Large intestine (tissue), 3 donors: ENCODE measurements around the gene AP2A2. TPM values are rescaled to one million over a fixed set of nuclear protein-coding genes. Genes with fewer than 3 reads are reported as not detected.

ENCODE experiments used
- DNase-seq, 2 donors: peaks; one replicate each; pipeline versions ENCODE4 v3.0.0 to v3.0.0-alpha.2; 2013
- H3K27ac ChIP-seq: one replicate; pipeline ENCODE4 v1.5.1; 2013; ENCODE audit warnings: low read length
- H3K27me3 ChIP-seq: 2 replicates; pipeline ENCODE4 v1.6.1; 2013; ENCODE audit warnings: low read length; ENCODE audit not compliant: control insufficient read depth, insufficient read depth
- H3K36me3 ChIP-seq: 2 replicates; pipeline ENCODE4 v1.6.1; 2013; ENCODE audit warnings: low read length; ENCODE audit not compliant: control insufficient read depth, insufficient read depth
- H3K4me1 ChIP-seq: one replicate; pipeline ENCODE4 v1.6.1; 2013; ENCODE audit warnings: low read length; ENCODE audit not compliant: control insufficient read depth, insufficient read depth
- H3K4me3 ChIP-seq: one replicate; pipeline ENCODE4 v1.5.1; 2013; ENCODE audit warnings: low read length
- H3K9me3 ChIP-seq: one replicate; pipeline ENCODE4 v1.6.1; 2013; ENCODE audit warnings: mild to moderate bottlenecking, low read depth, low read length, moderate library complexity; ENCODE audit not compliant: control insufficient read depth
- WGBS: methylation state at CpG from one replicate; pipeline ENCODE4 v1.1.5; 2013; ENCODE audit warnings: low lambda C conversion rate; ENCODE audit not compliant: insufficient coverage; 5-methylcytosine and 5-hydroxymethylcytosine counted together
- polyA plus RNA-seq: library from polyadenylated mRNA; unstranded; fragments of 120-200 nt; gene quantifications from one replicate; pipeline ENCODE4 v1.2.1, GENCODE V29; 2013

AP2A2 gene
- polyA plus RNA-seq, 1 donor = 79.6 TPM

DNA sequence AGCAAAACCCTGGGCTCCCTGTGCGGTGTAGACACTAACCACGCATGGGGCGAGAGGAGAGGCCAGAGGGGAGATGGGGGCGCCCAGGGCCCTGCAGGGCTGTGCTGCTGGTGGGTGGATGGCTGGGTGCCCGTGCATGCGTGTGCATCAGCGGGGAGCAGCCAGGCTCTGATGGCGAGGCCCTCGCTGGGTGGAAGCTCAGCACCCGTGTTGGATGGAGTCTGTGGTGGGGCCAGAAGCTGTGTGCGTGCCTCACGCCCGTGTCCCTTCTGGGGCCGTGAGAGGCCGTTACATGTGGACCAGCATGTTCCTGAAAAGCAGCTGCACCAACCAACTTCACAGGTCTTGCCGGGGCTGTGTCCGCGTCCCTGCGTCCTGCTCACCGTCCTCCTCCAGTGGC lies 77.5 kb downstream of the AP2A2 start:
- Histone ChIP-seq H3K27me3 (no peaks in the 10 kb centered on the region), H3K27ac (no peak overlapping the region), H3K4me3 (no peak overlapping the region), H3K9me3 (no peaks in the 10 kb centered on the region), H3K4me1 (no peaks in the 10 kb centered on the region), H3K36me3 (peaks cover 75% of the 10 kb centered on the region)
- 45% methylated on average over 4 of the region's 20 CpGs for WGBS
- DNase-seq = no peak

DNA sequence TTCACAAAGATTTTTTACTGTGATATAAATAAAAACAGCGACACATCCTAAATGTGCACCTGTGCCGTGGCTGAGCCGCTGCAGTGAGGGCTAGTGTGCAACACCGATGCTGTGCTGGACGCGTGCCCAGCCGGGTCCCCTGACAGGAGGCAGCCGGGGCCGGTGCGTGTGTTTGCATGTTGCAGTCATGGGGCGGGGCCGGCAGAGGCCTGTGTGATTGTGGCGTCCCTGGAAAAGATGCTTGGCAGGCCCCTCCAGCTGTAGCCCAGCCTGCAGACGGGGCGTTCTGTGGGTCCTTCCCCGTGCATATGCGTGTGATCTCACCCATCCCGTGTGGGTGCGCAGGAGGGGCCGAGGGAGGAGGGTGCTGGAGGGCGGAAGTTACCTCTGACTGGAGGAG lies 80.3 kb downstream of the AP2A2 start:
- Histone ChIP-seq H3K27me3 (no peaks in the 10 kb centered on the region), H3K4me1 (no peaks in the 10 kb centered on the region), H3K36me3 (peaks cover 89% of the 10 kb centered on the region), H3K27ac (no peak overlapping the region), H3K4me3 (no peak overlapping the region), H3K9me3 (no peaks in the 10 kb centered on the region)
- peak in 1 of 2 donors; percentile 18 for DNase-seq
- WGBS = no CpG with 5 or more reads among the region's 21 CpGs

DNA sequence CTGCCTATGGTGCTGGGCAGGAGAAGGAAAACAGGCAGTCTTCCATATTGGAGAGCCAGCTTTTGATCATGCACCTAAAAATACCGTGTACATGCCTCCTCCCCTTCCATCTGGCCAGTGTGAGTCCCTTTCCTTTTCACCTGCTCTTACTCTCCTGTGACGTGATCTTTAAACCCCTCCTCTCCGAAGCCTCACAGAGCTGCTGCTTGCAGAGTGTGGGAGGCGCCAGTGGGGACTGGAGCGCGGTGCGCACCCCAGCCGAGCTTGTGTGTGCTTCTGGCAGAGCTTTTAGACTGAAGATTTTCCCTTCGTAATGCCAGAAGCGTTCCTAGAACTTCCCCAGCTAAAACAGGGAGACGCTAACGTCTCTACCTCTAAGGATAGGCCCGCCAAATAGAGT lies 81.1 kb downstream of the AP2A2 start:
- no peak for DNase-seq
- no peak overlapping the region for H3K4me3 ChIP-seq
- peaks cover 89% of the 10 kb centered on the region for H3K36me3 ChIP-seq
- no peaks in the 10 kb centered on the region for H3K4me1 ChIP-seq
- H3K27me3 ChIP-seq = no peaks in the 10 kb centered on the region
- H3K9me3 ChIP-seq = no peaks in the 10 kb centered on the region
- H3K27ac ChIP-seq = no peak overlapping the region
- no CpG with 5 or more reads among the region's 13 CpGs for WGBS

DNA sequence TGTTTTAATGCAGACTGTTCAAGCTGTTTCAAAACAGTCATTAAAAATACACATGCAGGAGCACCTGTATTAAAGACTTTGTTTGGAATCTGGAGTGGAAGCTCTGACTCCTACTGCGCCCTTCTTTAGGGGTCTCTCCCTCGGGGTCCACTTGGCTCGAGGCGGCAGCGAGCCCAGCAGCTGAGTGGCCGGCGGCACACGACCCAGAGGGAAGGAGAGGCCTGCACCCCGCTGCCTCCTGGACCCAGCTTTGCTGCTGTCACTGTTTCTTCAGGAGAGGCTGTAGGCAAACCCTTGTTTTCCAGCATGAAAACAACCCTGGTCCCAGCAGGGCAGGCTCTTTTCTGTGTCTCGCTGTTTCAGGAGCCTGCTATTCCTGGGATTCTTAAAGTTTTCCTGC lies 81.6 kb downstream of the AP2A2 start:
- Histone ChIP-seq H3K4me3 (no peak overlapping the region), H3K27me3 (no peaks in the 10 kb centered on the region), H3K4me1 (no peaks in the 10 kb centered on the region), H3K9me3 (no peaks in the 10 kb centered on the region), H3K27ac (no peak overlapping the region), H3K36me3 (peaks cover 89% of the 10 kb centered on the region)
- no peak for DNase-seq
- no CpG with 5 or more reads among the region's 10 CpGs for WGBS

DNA sequence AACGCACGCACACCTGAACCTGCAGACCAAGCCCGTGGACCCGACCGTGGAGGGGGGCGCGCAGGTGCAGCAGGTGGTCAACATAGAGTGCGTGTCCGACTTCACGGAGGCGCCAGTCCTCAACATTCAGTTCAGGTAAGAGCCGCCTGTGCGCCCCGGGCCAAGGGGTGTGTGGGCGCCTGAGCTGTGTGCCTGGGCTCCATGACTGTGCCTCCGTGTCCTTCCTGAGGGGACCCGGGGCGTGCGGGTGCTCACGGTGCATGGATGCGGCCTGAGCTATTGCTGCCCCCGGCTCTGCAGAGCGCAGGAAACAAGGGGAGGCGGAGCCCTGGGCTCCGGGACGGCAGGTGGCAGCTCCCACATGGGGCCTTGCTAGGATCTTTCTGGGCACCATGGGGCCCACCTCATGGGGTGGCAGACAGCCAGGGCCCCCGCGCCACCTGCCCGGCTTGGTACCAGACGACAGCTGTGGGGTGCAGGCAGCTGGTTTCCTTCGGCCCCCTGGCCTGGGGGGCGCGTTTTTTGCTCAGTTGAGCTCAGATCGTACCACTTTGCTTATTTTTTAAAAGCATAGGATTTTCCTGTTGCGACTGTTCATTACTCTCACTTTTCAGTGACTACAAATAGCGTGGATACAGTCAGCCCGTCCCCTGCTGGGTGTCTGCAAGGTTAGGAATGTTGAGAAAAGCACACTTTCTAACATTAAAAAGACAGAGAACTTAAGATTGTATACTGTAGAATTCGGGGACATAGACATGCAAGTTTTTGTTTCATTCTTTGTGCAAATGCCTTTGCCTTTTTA lies 82.5 kb downstream of the AP2A2 start:
- H3K4me1 ChIP-seq = no peaks in the 10 kb centered on the region
- H3K9me3 ChIP-seq = no peaks in the 10 kb centered on the region
- peaks cover 83% of the 10 kb centered on the region for H3K36me3 ChIP-seq
- H3K27ac ChIP-seq = no peak overlapping the region
- WGBS = no CpG with 5 or more reads among the region's 38 CpGs
- H3K4me3 ChIP-seq = no peak overlapping the region
- no peak for DNase-seq
- H3K27me3 ChIP-seq = no peaks in the 10 kb centered on the region

DNA sequence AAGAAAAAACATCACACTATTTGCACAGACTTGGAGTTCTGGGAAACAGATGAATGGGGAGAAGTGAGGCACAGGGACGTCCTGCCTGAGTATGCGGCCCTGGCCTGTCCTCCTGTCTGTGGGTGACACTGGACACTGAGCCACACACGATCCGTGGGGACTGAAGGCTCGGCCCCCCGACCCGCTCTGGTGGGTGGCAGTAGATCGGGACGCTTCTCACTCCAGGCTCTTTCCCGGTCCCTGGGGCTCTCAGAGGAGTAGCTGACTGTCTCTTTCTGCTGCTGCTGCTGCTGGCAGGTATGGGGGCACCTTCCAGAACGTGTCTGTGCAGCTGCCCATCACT lies 83.1 kb downstream of the AP2A2 start:
- no peak for DNase-seq
- no peak overlapping the region for H3K27ac ChIP-seq
- H3K27me3 ChIP-seq = no peaks in the 10 kb centered on the region
- H3K36me3 ChIP-seq = peaks cover 79% of the 10 kb centered on the region
- H3K9me3 ChIP-seq = no peaks in the 10 kb centered on the region
- no peaks in the 10 kb centered on the region for H3K4me1 ChIP-seq
- no peak overlapping the region for H3K4me3 ChIP-seq
- WGBS = no CpG with 5 or more reads among the region's 11 CpGs

DNA sequence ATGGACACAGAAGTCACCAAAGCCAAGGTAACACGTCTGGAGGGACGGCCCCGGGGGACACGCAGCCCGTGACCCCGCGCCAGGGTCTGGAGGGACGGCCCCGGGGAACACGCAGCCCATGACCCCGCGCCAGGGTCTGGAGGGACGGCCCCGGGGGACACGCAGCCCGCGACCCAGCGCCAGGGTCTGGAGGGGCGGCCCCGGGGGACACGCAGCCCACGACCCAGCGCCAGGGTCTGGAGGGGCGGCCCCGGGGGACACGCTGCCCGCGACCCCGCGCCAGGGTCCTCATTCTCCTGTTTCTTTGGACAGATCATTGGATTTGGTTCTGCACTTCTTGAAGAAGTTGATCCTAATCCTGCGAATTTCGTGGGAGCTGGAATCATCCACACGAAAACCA lies 83.7 kb downstream of the AP2A2 start:
- DNase-seq = no peak
- H3K36me3 ChIP-seq = peaks cover 75% of the 10 kb centered on the region
- no peaks in the 10 kb centered on the region for H3K4me1 ChIP-seq
- no peaks in the 10 kb centered on the region for H3K9me3 ChIP-seq
- no peak overlapping the region for H3K27ac ChIP-seq
- H3K4me3 ChIP-seq = no peak overlapping the region
- no peaks in the 10 kb centered on the region for H3K27me3 ChIP-seq
- 100% methylated on average over 2 of the region's 33 CpGs for WGBS

DNA sequence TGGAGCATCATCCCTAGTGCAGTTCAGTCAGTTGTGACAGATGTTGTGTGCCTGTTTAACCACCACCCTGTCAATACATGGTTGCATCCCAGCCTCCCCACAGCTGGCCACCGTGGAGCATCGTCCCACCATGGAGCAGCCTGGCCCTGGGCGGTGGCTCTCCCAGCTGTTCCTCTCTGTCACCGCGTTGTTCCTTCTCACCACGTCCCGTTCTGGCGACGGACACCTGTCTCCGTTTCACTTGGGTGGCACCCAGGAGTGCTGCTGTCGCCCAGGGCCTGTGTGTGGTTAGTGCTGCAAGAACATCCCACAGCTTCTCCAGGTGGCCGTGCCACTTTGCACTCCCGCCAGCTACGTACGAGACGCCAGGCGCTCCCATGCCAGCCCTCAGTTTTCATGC lies 84.3 kb downstream of the AP2A2 start:
- DNase-seq = no peak
- H3K27ac ChIP-seq = no peak overlapping the region
- no peaks in the 10 kb centered on the region for H3K4me1 ChIP-seq
- peaks cover 69% of the 10 kb centered on the region for H3K36me3 ChIP-seq
- no peaks in the 10 kb centered on the region for H3K27me3 ChIP-seq
- H3K4me3 ChIP-seq = no peak overlapping the region
- WGBS = no CpG with 5 or more reads among the region's 17 CpGs
- no peaks in the 10 kb centered on the region for H3K9me3 ChIP-seq

DNA sequence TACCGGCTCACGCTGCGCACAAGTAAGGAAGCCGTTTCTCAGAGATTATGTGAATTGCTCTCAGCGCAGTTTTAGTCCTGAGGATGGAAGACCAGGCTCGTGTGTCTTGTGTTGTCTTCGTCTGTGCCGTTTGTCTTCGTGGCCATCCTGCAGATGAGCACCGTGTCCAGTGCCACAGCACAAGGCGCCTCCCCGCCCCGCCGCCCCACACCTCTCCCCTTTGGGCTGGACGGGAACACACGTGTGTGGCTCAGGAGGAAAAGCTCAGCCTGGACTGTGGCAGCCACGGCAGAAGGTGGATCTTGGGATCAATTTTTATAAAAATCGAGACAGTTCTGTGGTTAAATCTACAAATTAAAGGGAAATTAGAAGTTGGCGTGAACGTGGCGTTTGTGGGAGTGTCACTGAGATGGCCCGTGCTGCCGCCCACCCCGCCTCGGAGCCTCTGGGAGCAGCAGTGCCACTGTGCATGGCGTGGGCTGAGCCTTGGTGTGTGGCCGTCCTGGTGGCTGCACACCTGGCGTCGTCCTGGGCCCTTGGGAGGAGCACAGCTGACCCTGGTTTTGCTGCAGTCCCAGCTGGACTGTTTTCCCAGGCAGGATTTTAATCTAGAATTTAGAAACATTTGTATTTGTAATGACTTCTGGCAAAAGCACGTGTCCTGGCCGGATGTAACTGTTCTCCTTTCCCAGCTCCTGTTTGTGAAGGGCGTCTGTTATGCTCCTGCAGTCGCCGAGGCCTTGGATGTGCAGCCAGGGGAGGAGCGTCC lies 85.1 kb downstream of the AP2A2 start:
- peaks cover 67% of the 10 kb centered on the region for H3K36me3 ChIP-seq
- DNase-seq = no peak

DNA sequence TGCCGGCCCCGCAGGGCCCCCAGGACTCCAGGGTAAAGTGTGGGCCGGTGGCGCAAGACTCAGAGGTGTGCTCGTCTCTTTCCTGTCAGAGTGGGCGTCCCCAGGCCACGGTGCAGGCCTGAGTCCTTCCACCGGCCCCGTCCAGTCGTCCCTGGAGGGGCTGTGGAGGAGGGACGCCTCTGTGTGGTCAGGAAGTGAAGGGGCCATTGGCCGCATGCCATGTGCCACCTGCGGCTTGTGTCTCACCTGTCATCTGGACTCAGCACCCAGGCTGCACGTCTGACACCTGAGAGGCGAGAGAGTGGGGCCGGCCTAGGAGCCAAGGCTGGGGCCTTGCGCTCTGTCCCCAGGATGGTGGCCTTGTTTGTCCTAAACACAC lies 85.6 kb downstream of the AP2A2 start:
- peaks cover 61% of the 10 kb centered on the region for H3K36me3 ChIP-seq
- no peak overlapping the region for H3K4me3 ChIP-seq
- no peak overlapping the region for H3K27ac ChIP-seq
- no peak for DNase-seq
- H3K27me3 ChIP-seq = no peaks in the 10 kb centered on the region
- no peaks in the 10 kb centered on the region for H3K4me1 ChIP-seq
- no CpG with 5 or more reads among the region's 17 CpGs for WGBS
- H3K9me3 ChIP-seq = no peaks in the 10 kb centered on the region

More for the DNA sequence above, 85.1 kb downstream of the AP2A2 start:
- no CpG with 5 or more reads among the region's 35 CpGs for WGBS
- no peak overlapping the region for H3K4me3 ChIP-seq
- no peak overlapping the region for H3K27ac ChIP-seq
- no peaks in the 10 kb centered on the region for H3K4me1 ChIP-seq
- H3K27me3 ChIP-seq = no peaks in the 10 kb centered on the region
- no peaks in the 10 kb centered on the region for H3K9me3 ChIP-seq
